OCI-LY7 (cell line): Measurements from ENCODE around the gene PSMD13. TPM values are rescaled to one million over a fixed set of nuclear protein-coding genes. Genes with fewer than 3 reads are reported as not detected.
"Not testable (repeated sequence)": the region's sequence is repeated elsewhere in the genome, so short reads cannot be mapped to it uniquely, and the experiment has no call there.

Experiments
- BruUV-seq: library from RNA; stranded (reverse); fragments of 400-500 nt; replicated peaks from 2 replicates; lab custom pipeline; 2021; lab: Mats Ljungman, UMichigan
- CTCF ChIA-PET: fragments of 300-600 bp; sonication (Branson Sonifier 250); formaldehyde crosslinking; loops from one replicate; lab custom pipeline; 2022; ENCODE audit warnings: antibody characterized with exemption; ENCODE audit not compliant: unreplicated experiment; lab: Charles Lee
- POLR2A ChIA-PET: fragments of 300-600 bp; sonication (Branson Sonifier 250); formaldehyde crosslinking; loops from one replicate; lab custom pipeline; 2022; ENCODE audit warnings: antibody characterized with exemption; lab: Charles Lee
- DNase-seq: peaks from one replicate; pipeline ENCODE4 v3.0.0-alpha.2; 2015; ENCODE audit warnings: low spot score
- H2AFZ ChIP-seq: fragments of 200-600 bp; sonication (generic), shearing (Covaris generic); 2 replicates; pipeline ENCODE4 v1.6.1; 2014; ENCODE audit warnings: mild to moderate bottlenecking, antibody characterized with exemption, low read length, moderate library complexity
- H3K27ac ChIP-seq: fragments of 200-600 bp; sonication (generic); 2 replicates; pipeline ENCODE4 v1.5.1; 2014; ENCODE audit warnings: mixed run types, low read depth, mild to moderate bottlenecking, moderate library complexity, low read length, inconsistent platforms; ENCODE audit not compliant: poor library complexity, severe bottlenecking
- H3K36me3 ChIP-seq: fragments of 200-600 bp; sonication (generic); 2 replicates; pipeline ENCODE4 v1.6.1; 2014; ENCODE audit warnings: mild to moderate bottlenecking, antibody characterized with exemption, low read length, moderate library complexity, mixed read lengths; ENCODE audit not compliant: insufficient read depth
- H3K4me1 ChIP-seq: fragments of 200-600 bp; sonication (generic); 2 replicates; pipeline ENCODE4 v1.5.1; 2014; ENCODE audit warnings: mild to moderate bottlenecking, low read length; ENCODE audit not compliant: insufficient read depth, poor library complexity, severe bottlenecking
- H3K4me2 ChIP-seq: fragments of 200-600 bp; sonication (generic); 2 replicates; pipeline ENCODE4 v1.6.1; 2014; ENCODE audit warnings: mild to moderate bottlenecking, low read length
- H3K4me3 ChIP-seq: fragments of 200-600 bp; sonication (generic); 2 replicates; pipeline ENCODE4 v1.5.1; 2014; ENCODE audit warnings: mild to moderate bottlenecking, low read depth, low read length; ENCODE audit not compliant: poor library complexity, severe bottlenecking
- H3K79me2 ChIP-seq: fragments of 200-600 bp; sonication (generic); 2 replicates; pipeline ENCODE4 v1.6.1; 2016; ENCODE audit warnings: low read depth, mild to moderate bottlenecking, low read length, moderate library complexity, mixed read lengths; ENCODE audit not compliant: insufficient read depth
- H3K9me2 ChIP-seq: fragments of 200-600 bp; sonication (generic); 2 replicates; pipeline ENCODE4 v1.6.1; 2016; ENCODE audit warnings: mild to moderate bottlenecking, low read length, mixed read lengths; ENCODE audit not compliant: insufficient read depth
- H3K9me3 ChIP-seq: fragments of 200-600 bp; sonication (generic); 2 replicates; pipeline ENCODE4 v1.6.1; 2014; ENCODE audit warnings: mild to moderate bottlenecking, mixed run types, low read length, mixed read lengths
- H4K20me1 ChIP-seq: fragments of 200-600 bp; sonication (generic); 2 replicates; pipeline ENCODE4 v1.6.1; 2014; ENCODE audit warnings: mild to moderate bottlenecking, antibody characterized with exemption, low read length, moderate library complexity, mixed read lengths; ENCODE audit not compliant: insufficient read depth
- CTCF ChIP-seq: fragments of 200-600 bp; sonication (generic); conservative IDR thresholded peaks from 2 replicates; pipeline ENCODE4 v1.5.1; 2014; ENCODE audit warnings: mild to moderate bottlenecking, antibody characterized with exemption, low read length, moderate library complexity, mixed read lengths
- intact Hi-C: fragments of 100-400 bp; cut with micrococcal nuclease; formaldehyde crosslinking; loops from one replicate; pipeline ENCODE4 v1.10.0; 2022; ENCODE audit not compliant: unreplicated experiment
- total RNA-seq, 2 experiments: library from RNA; depleted of rRNA in 1 of 2; stranded (reverse); fragments of >200 nt in 1 of 2; shearing (Covaris generic) in 1 of 2; gene quantifications; 2 replicates each; pipeline ENCODE4 v1.2.3, GENCODE V29; 2014 to 2022

Gene PSMD13
- total RNA-seq, 2 experiments from 2014 or later = 146 to 154 TPM

- H3K9me2 ChIP-seq, BruUV-seq, CTCF ChIA-PET, H3K4me2 ChIP-seq, H3K4me3 ChIP-seq, H2AFZ ChIP-seq, H3K4me1 ChIP-seq, H3K27ac ChIP-seq, DNase-seq, H3K9me3 ChIP-seq, H3K36me3 ChIP-seq, POLR2A ChIA-PET, intact Hi-C loops, H4K20me1 ChIP-seq, H3K79me2 ChIP-seq: not testable (repeated sequence)
- peak; percentile 55 for TF ChIP-seq CTCF
These were observed 46.9 kb upstream of the PSMD13 start for GRCh38 chr11:189843-190311.

DNA sequence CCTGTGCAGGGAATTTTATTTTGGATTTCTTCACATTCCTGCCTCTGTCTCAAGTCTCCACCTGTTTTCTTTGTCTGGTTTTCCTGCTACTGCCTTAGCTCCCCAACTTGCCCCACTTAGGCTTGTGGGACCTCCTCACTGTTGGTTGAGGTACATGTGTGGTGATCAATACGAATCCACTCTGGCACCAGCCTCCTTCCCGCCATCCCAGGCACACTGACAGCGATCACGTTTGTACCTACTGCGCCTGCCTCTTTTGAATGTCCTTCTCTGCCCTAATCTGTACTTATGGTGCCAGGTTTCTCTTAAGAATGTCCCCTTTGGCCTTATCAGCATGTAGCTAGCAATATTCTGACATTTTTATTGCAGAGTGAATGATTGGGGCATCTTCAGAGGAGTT lies 46.2 kb upstream of the PSMD13 start:
- H3K4me3 ChIP-seq, H3K4me2 ChIP-seq, H3K4me1 ChIP-seq, CTCF ChIA-PET, H3K9me3 ChIP-seq, H3K79me2 ChIP-seq, H3K36me3 ChIP-seq, H3K9me2 ChIP-seq, POLR2A ChIA-PET, H3K27ac ChIP-seq, H2AFZ ChIP-seq, BruUV-seq, H4K20me1 ChIP-seq, intact Hi-C loops, DNase-seq: not testable (repeated sequence)

DNA sequence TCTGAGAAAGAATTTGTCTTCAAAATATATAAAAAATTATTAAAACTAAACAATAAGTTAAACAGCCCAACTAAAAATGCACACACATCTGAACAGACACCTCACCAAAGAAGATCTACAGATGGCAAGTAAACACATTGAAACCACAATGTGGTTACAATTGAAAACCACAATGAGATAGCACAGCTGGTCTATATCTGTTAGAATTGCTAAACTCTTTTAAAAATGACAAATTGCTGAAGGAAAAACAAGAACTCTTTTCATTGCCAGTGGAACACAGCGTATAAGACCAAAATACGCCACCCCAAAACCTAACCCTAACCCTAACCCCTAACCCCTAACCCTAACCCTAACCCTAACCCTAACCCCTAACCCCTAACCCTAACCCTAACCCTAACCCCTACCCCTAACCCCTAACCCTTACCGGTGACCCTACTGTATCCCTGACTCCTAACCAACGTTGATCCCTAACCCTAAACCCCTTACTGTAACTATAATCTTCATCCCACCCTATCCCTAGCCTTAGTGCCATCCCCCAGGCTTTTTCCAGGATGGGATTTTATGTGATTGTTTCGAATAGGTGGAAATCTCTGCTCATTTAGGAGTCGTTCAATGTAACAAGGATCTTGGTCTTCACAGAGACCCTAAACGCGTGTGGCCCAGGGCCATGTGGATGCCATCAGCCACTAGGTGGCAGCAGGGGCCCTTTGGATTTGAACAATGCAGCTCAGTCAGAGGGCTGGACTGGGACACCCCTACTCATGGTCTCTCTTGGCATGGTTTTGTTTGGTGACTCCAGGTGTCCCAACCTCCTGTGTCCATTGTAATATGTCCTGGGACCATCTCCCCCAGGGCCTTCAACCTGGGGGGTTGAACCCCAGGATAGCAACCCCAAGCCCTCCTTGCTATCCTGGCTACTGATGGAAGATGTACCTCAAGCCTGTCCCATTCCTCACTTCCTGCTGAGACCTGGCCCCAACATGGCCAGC lies 45.0 kb upstream of the PSMD13 start:
- H3K4me1 ChIP-seq, BruUV-seq, H3K4me3 ChIP-seq, DNase-seq, H3K9me3 ChIP-seq, CTCF ChIA-PET, H3K27ac ChIP-seq, POLR2A ChIA-PET, H3K36me3 ChIP-seq, H4K20me1 ChIP-seq, intact Hi-C loops, H3K79me2 ChIP-seq, H3K4me2 ChIP-seq, H3K9me2 ChIP-seq, H2AFZ ChIP-seq: not testable (repeated sequence)
- TF ChIP-seq CTCF = peak; percentile 56

DNA sequence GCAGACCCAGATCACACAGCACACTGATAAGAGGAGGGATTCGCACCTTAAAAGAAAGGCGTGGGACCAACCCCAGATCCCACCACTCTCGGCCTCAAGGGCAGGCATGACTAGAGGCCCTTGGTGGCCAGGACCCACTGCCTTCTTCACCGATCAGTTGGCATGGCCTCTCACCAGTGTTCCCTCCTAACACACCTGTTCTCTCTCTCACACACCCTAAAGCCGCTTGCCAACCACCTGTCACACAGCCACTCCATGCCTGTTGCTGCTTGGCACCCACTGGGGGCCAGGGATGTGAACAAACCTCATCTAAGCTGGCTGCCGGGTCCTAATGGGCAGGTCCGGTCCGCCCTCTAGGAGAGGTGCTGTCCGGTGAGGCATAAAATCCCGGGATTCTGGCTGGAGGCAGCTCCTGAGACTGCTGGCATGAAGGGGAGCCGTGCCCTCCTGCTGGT lies 44.1 kb upstream of the PSMD13 start, which contains the start of gene SCGB1C1:
Gene SCGB1C1 (plus strand): TSS at position 405 of the 455 bp plus-strand sequence. CDS start 22 bp downstream, at position 427.
- H3K9me3 ChIP-seq, DNase-seq, H3K9me2 ChIP-seq, H4K20me1 ChIP-seq, POLR2A ChIA-PET, H3K4me3 ChIP-seq, H3K27ac ChIP-seq, H3K4me2 ChIP-seq, BruUV-seq, H2AFZ ChIP-seq, CTCF ChIA-PET, H3K36me3 ChIP-seq, intact Hi-C loops, H3K79me2 ChIP-seq, H3K4me1 ChIP-seq: not testable (repeated sequence)

GRCh38 chr11:193481-193880 lies 43.3 kb upstream of the PSMD13 start:
- H3K79me2 ChIP-seq, BruUV-seq, H3K9me3 ChIP-seq, H2AFZ ChIP-seq, H3K27ac ChIP-seq, H3K4me3 ChIP-seq, H3K4me2 ChIP-seq, H3K36me3 ChIP-seq, DNase-seq, H4K20me1 ChIP-seq, POLR2A ChIA-PET, intact Hi-C loops, H3K9me2 ChIP-seq, CTCF ChIA-PET, H3K4me1 ChIP-seq: not testable (repeated sequence)
